Stimulated activated CD8-positive, alpha-beta memory T cell treated with anti-CD3 and anti-CD28 coated beads, Interleukin-4, amount 100 ng/mL, for 48 hours (primary cell): Measurements from ENCODE around the gene OPHN1.
A peak's percentile ranks its signal among the peaks of the same experiment; 100 is the strongest.

Experiments used
- DNase-seq: peaks from one replicate; pipeline ENCODE4 v3.0.0-alpha.2; 2020

OPHN1 gene

GRCh38 chrX:68433155-68433980 is at the start of gene OPHN1:
TSS of gene OPHN1 (minus strand) at chrX:68433495. CDS start at chrX:68433020, 475 bp downstream.
- DNase-seq, result peak; percentile 23

- no peak for DNase-seq
Measured at GRCh38 chrX:68480969-68481368, 47.7 kb upstream of the OPHN1 start.

- no peak for DNase-seq
Measured at GRCh38 chrX:68464796-68465195, 31.5 kb upstream of the OPHN1 start.

- DNase-seq, result no peak
Measured at GRCh38 chrX:68463880-68464279, 30.6 kb upstream of the OPHN1 start.

GRCh38 chrX:68462653-68463052 is 29.4 kb upstream of the OPHN1 start:
- DNase-seq, result peak; percentile 22

GRCh38 chrX:68462197-68462596 is 28.9 kb upstream of the OPHN1 start:
- DNase-seq, result no peak

- DNase-seq, result no peak
Measured at GRCh38 chrX:68461576-68461975, 28.3 kb upstream of the OPHN1 start.

GRCh38 chrX:68461093-68461492 is 27.8 kb upstream of the OPHN1 start:
- DNase-seq, result no peak

GRCh38 chrX:68455151-68455510 is 21.8 kb upstream of the OPHN1 start:
- no peak for DNase-seq

- DNase-seq, result no peak
Measured at GRCh38 chrX:68454476-68455150, 21.3 kb upstream of the OPHN1 start.

- DNase-seq, result no peak
Measured at GRCh38 chrX:68451720-68452119, 18.4 kb upstream of the OPHN1 start.

GRCh38 chrX:68443155-68443868 is 10.0 kb upstream of the OPHN1 start:
- DNase-seq, result peak; percentile 23

- DNase-seq, result no peak
Measured at GRCh38 chrX:68440940-68441339, 7.6 kb upstream of the OPHN1 start.

- DNase-seq, result no peak
Measured at GRCh38 chrX:68440442-68440841, 7.1 kb upstream of the OPHN1 start.

- DNase-seq, result no peak
Measured at GRCh38 chrX:68439341-68439740, 6.0 kb upstream of the OPHN1 start.

GRCh38 chrX:68438575-68438974 is 5.3 kb upstream of the OPHN1 start:
- no peak for DNase-seq

- DNase-seq, result peak; percentile 19
Measured at GRCh38 chrX:68433981-68434299, 645 bp upstream of the OPHN1 start.

GRCh38 chrX:68432648-68433047 is 647 bp downstream of the OPHN1 start:
- DNase-seq, result no peak

GRCh38 chrX:68431836-68432235 is 1.5 kb downstream of the OPHN1 start:
- no peak for DNase-seq

- DNase-seq, result no peak
Measured at GRCh38 chrX:68429216-68429615, 4.1 kb downstream of the OPHN1 start.

GRCh38 chrX:68428431-68428830 is 4.9 kb downstream of the OPHN1 start:
- DNase-seq, result no peak

GRCh38 chrX:68424719-68425118 is 8.6 kb downstream of the OPHN1 start:
- DNase-seq, result no peak

GRCh38 chrX:68422478-68422877 is 10.8 kb downstream of the OPHN1 start:
- DNase-seq, result no peak

GRCh38 chrX:68421636-68422035 is 11.7 kb downstream of the OPHN1 start:
- no peak for DNase-seq
